ENCODE results near the gene SLC6A1.

DNA sequence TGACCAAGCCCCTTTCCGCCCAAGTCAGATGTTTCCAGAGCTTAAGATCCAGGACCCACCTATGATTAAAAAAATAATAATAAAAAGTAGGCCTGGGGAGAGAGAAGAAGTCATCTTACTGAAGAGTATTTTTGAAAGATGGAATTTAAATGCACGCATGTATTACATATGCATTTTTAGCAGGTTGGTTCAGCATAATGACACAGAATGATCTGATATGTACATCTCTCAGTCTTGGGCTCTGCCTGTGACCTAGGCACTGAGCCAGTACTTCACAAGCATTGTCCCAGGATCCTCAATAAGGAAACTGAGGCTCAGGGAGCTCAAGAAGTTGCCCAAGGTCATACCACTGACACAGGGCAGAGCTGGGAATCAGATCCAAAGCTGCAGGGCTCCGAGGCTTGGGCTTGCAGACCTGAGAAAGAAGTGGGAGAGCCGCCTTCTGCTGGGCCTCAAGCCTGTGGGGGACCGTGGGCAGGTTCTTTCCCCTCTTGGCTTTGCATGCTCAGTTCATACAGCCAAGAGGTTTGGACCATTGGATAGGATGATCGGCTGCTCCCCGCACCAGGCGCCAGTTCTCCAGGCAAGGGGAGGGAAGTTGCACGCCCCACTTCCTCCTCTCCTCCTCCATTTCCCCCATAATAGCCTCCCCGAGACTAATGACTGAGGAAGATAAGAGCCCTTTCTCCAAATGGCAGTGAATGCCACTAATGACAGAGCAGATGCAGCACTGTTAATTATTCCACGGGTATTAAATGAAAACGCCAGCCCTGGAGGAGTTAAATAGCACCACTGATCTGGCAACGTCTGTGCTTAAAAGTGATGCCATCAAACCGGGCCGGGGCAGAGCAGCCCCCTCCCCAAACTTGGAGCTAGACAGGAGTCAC is 6.9 kb downstream of the SLC6A1 start:
- TF ChIP-seq, protein P1, sequence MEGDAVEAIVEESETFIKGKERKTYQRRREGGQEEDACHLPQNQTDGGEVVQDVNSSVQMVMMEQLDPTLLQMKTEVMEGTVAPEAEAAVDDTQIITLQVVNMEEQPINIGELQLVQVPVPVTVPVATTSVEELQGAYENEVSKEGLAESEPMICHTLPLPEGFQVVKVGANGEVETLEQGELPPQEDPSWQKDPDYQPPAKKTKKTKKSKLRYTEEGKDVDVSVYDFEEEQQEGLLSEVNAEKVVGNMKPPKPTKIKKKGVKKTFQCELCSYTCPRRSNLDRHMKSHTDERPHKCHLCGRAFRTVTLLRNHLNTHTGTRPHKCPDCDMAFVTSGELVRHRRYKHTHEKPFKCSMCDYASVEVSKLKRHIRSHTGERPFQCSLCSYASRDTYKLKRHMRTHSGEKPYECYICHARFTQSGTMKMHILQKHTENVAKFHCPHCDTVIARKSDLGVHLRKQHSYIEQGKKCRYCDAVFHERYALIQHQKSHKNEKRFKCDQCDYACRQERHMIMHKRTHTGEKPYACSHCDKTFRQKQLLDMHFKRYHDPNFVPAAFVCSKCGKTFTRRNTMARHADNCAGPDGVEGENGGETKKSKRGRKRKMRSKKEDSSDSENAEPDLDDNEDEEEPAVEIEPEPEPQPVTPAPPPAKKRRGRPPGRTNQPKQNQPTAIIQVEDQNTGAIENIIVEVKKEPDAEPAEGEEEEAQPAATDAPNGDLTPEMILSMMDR (IDR thresholded peaks at IDR 0.05; ENCODE audit: low read depth, low read length, missing input control) = no peak
- TF ChIP-seq FOXA1 (IDR thresholded peaks at IDR 0.05) = no peak
- TF ChIP-seq RAD21 (IDR thresholded peaks at IDR 0.05) = no peak
- TF ChIP-seq YY1 (IDR thresholded peaks at IDR 0.05) = no peak
- no peak for TF ChIP-seq SP1 (IDR thresholded peaks at IDR 0.05)
- no peak for TF ChIP-seq TAF1 (conservative IDR thresholded peaks at IDR 0.05)
- TF ChIP-seq, protein P2, sequence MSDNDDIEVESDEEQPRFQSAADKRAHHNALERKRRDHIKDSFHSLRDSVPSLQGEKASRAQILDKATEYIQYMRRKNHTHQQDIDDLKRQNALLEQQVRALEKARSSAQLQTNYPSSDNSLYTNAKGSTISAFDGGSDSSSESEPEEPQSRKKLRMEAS (IDR thresholded peaks at IDR 0.05) = no peak
- TF ChIP-seq, protein P3, sequence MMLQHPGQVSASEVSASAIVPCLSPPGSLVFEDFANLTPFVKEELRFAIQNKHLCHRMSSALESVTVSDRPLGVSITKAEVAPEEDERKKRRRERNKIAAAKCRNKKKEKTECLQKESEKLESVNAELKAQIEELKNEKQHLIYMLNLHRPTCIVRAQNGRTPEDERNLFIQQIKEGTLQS (IDR thresholded peaks at IDR 0.05) = no peak
- no peak for TF ChIP-seq GABPA (IDR thresholded peaks at IDR 0.05 in 1 of 2, conservative IDR thresholded peaks at IDR 0.05 in 1 of 2)
- TF ChIP-seq JUND (IDR thresholded peaks at IDR 0.05) = no peak
- TF ChIP-seq, protein P4, sequence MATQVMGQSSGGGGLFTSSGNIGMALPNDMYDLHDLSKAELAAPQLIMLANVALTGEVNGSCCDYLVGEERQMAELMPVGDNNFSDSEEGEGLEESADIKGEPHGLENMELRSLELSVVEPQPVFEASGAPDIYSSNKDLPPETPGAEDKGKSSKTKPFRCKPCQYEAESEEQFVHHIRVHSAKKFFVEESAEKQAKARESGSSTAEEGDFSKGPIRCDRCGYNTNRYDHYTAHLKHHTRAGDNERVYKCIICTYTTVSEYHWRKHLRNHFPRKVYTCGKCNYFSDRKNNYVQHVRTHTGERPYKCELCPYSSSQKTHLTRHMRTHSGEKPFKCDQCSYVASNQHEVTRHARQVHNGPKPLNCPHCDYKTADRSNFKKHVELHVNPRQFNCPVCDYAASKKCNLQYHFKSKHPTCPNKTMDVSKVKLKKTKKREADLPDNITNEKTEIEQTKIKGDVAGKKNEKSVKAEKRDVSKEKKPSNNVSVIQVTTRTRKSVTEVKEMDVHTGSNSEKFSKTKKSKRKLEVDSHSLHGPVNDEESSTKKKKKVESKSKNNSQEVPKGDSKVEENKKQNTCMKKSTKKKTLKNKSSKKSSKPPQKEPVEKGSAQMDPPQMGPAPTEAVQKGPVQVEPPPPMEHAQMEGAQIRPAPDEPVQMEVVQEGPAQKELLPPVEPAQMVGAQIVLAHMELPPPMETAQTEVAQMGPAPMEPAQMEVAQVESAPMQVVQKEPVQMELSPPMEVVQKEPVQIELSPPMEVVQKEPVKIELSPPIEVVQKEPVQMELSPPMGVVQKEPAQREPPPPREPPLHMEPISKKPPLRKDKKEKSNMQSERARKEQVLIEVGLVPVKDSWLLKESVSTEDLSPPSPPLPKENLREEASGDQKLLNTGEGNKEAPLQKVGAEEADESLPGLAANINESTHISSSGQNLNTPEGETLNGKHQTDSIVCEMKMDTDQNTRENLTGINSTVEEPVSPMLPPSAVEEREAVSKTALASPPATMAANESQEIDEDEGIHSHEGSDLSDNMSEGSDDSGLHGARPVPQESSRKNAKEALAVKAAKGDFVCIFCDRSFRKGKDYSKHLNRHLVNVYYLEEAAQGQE (IDR thresholded peaks at IDR 0.05) = no peak

Measured in liver (tissue), 3 donors.